HG03342 (cell line): Measurements from ENCODE around the gene MAML2.
A peak's percentile ranks its signal among the peaks of the same experiment; 100 is the strongest.

Experiments used
- ATAC-seq: cut with Tn5 transposase; IDR thresholded peaks from one replicate; pipeline ENCODE4 v1.9.1; 2021; ENCODE audit warnings: mild to moderate bottlenecking, moderate library complexity; ENCODE audit not compliant: unreplicated experiment

MAML2 gene

GRCh38 chr11:96339706-96340554 is 3.1 kb downstream of the MAML2 start:
- no peak for ATAC-seq

- peak; percentile 41 for ATAC-seq
These were observed 3.9 kb downstream of the MAML2 start for GRCh38 chr11:96338910-96339705.

- peak; percentile 30 for ATAC-seq
These were observed 5.2 kb downstream of the MAML2 start for GRCh38 chr11:96337541-96338431.

- no peak for ATAC-seq
These were observed 7.6 kb downstream of the MAML2 start for GRCh38 chr11:96335388-96335787.

GRCh38 chr11:96334219-96334618 is 8.8 kb downstream of the MAML2 start:
- no peak for ATAC-seq

GRCh38 chr11:96333191-96333719 is 9.7 kb downstream of the MAML2 start:
- no peak for ATAC-seq

- no peak for ATAC-seq
These were observed 10.7 kb downstream of the MAML2 start for GRCh38 chr11:96332126-96332771.

GRCh38 chr11:96331699-96332116 is 11.3 kb downstream of the MAML2 start:
- no peak for ATAC-seq

GRCh38 chr11:96330511-96330859 is 12.5 kb downstream of the MAML2 start:
- no peak for ATAC-seq

- ATAC-seq = no peak
These were observed 13.0 kb downstream of the MAML2 start for GRCh38 chr11:96329855-96330510.

- ATAC-seq = no peak
These were observed 13.6 kb downstream of the MAML2 start for GRCh38 chr11:96329419-96329818.

GRCh38 chr11:96328395-96329010 is 14.5 kb downstream of the MAML2 start:
- no peak for ATAC-seq

GRCh38 chr11:96326959-96327358 is 16.0 kb downstream of the MAML2 start:
- ATAC-seq = no peak

GRCh38 chr11:96324912-96325311 is 18.1 kb downstream of the MAML2 start:
- ATAC-seq = no peak

- no peak for ATAC-seq
These were observed 19.4 kb downstream of the MAML2 start for GRCh38 chr11:96323642-96323985.

GRCh38 chr11:96322775-96323641 is 20.0 kb downstream of the MAML2 start:
- no peak for ATAC-seq

- no peak for ATAC-seq
These were observed 21.9 kb downstream of the MAML2 start for GRCh38 chr11:96321091-96321490.

- no peak for ATAC-seq
These were observed 22.9 kb downstream of the MAML2 start for GRCh38 chr11:96319898-96320656.
